GM12892 (cell line): ENCODE measurements around the gene SLC17A9.

Source experiments
- POLR2A ChIP-seq: IDR thresholded peaks from 2 replicates; pipeline ENCODE4 v1.6.1; 2011; ENCODE audit warnings: low read depth, low read length, control low read depth
- POLR2AphosphoS5 ChIP-seq: IDR thresholded peaks from 2 replicates; pipeline ENCODE4 v1.6.1; 2011; ENCODE audit warnings: low read depth, low read length, control low read depth

- no peak for TF ChIP-seq POLR2A
- no peak for TF ChIP-seq POLR2AphosphoS5
These were observed 45.9 kb downstream of the SLC17A9 start for GRCh38 chr20:62998449-62998848.
